Measurements from ENCODE around the gene SC5D.

Gene SC5D

DNA sequence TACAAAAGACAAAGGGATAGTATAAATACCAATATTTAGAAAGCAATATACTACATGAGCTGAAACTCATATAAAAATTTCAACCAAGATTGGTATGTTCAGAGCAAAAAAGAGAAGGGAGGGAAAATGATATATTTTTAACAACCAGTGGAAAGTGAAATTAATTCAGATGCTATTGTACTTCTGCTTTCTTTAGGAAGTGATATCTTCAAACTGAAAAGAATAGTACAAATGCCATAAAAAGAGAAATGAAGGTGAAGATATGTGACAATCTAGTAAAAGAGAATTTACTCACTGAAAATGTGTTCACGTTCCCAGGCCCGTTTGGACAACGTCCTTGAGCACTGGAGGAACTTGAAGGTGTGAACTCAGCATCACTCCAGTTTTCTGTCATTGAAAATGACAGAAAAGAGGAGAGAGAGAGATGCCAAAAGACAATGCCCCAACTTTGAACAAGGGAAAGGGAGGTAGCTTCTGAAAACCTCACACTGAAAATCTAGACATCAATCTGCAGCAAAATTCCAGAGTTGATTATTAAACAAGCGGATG, 47.5 kb downstream of the SC5D start:
- no peaks in the 10 kb centered on the region for H3K36me3 ChIP-seq (ENCODE audit: control insufficient read depth, insufficient read depth, low read length)
- no peak for DNase-seq
- no peaks in the 10 kb centered on the region for H3K9me3 ChIP-seq (ENCODE audit: control insufficient read depth, low read length)
- H3K27me3 ChIP-seq (replicated peaks; ENCODE audit: control insufficient read depth, insufficient read depth, low read length, poor library complexity, severe bottlenecking): no peaks in the 10 kb centered on the region
- peaks cover 3% of the 10 kb centered on the region for H3K4me1 ChIP-seq (ENCODE audit: control insufficient read depth, insufficient read depth, low read length, poor library complexity, severe bottlenecking)
- no peak overlapping the region for H3K27ac ChIP-seq (ENCODE audit: insufficient read depth, low read length, poor library complexity, severe bottlenecking)
- H3K4me3 ChIP-seq (ENCODE audit: insufficient read depth, low read depth, low read length, poor library complexity, severe bottlenecking): no peak overlapping the region

DNA sequence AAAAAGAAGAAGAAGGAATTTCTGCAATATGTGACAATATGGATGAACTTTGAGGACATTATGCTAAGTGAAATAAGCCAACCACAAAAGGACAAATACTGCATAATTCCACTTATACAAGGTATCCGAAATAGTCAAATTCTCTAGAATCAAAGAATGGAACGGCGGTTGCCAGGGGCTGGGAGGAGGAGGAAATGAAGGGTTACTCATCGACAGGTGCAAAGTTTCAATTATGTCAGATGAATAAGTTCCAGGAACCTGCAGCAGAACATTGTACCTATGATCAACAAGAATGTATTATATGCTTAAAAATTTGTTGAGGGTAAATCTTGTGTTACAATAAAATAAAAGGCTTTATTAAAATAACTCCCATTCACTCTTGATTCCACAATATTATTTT, 49.0 kb downstream of the SC5D start:
- Histone ChIP-seq H3K9me3 (ENCODE audit: control insufficient read depth, low read length) (no peaks in the 10 kb centered on the region), H3K4me3 (ENCODE audit: insufficient read depth, low read depth, low read length, poor library complexity, severe bottlenecking) (no peak overlapping the region), H3K27me3 (replicated peaks; ENCODE audit: control insufficient read depth, insufficient read depth, low read length, poor library complexity, severe bottlenecking) (no peaks in the 10 kb centered on the region), H3K27ac (ENCODE audit: insufficient read depth, low read length, poor library complexity, severe bottlenecking) (no peak overlapping the region), H3K36me3 (ENCODE audit: control insufficient read depth, insufficient read depth, low read length) (no peaks in the 10 kb centered on the region), H3K4me1 (ENCODE audit: control insufficient read depth, insufficient read depth, low read length, poor library complexity, severe bottlenecking) (peaks cover 3% of the 10 kb centered on the region)
- DNase-seq: no peak

DNA sequence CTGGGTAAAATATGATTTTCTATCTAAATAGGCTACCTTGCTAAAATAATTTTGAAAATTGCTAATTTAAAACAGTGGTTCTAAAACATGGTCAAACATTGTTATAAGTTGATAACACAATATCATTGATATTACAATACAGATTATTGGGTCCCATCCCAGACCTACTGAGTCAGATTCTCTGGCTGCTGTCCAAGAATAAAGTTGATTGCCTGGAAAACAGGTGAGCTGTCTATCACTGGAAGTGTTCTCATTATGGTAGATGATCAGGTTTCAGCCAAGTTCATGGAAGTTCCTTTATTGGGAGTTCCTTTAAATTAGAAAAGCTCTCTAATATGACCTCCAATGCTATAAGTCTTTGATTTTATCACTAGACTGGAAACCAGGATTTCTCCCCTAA, 52.3 kb downstream of the SC5D start:
- no peak for DNase-seq
- Histone ChIP-seq H3K4me1 (ENCODE audit: control insufficient read depth, insufficient read depth, low read length, poor library complexity, severe bottlenecking) (peaks cover 3% of the 10 kb centered on the region), H3K9me3 (ENCODE audit: control insufficient read depth, low read length) (no peaks in the 10 kb centered on the region), H3K36me3 (ENCODE audit: control insufficient read depth, insufficient read depth, low read length) (no peaks in the 10 kb centered on the region), H3K4me3 (ENCODE audit: insufficient read depth, low read depth, low read length, poor library complexity, severe bottlenecking) (no peak overlapping the region), H3K27ac (ENCODE audit: insufficient read depth, low read length, poor library complexity, severe bottlenecking) (no peak overlapping the region), H3K27me3 (replicated peaks; ENCODE audit: control insufficient read depth, insufficient read depth, low read length, poor library complexity, severe bottlenecking) (no peaks in the 10 kb centered on the region)

- Histone ChIP-seq H3K9me3 (ENCODE audit: control insufficient read depth, low read length) (no peaks in the 10 kb centered on the region), H3K36me3 (ENCODE audit: control insufficient read depth, insufficient read depth, low read length) (no peaks in the 10 kb centered on the region), H3K27ac (ENCODE audit: insufficient read depth, low read length, poor library complexity, severe bottlenecking) (no peak overlapping the region), H3K27me3 (replicated peaks; ENCODE audit: control insufficient read depth, insufficient read depth, low read length, poor library complexity, severe bottlenecking) (no peaks in the 10 kb centered on the region), H3K4me1 (ENCODE audit: control insufficient read depth, insufficient read depth, low read length, poor library complexity, severe bottlenecking) (no peaks in the 10 kb centered on the region), H3K4me3 (ENCODE audit: insufficient read depth, low read depth, low read length, poor library complexity, severe bottlenecking) (no peak overlapping the region)
- no peak for DNase-seq
Observed at GRCh38 chr11:121347094-121347493, 54.5 kb downstream of the SC5D start.

DNA sequence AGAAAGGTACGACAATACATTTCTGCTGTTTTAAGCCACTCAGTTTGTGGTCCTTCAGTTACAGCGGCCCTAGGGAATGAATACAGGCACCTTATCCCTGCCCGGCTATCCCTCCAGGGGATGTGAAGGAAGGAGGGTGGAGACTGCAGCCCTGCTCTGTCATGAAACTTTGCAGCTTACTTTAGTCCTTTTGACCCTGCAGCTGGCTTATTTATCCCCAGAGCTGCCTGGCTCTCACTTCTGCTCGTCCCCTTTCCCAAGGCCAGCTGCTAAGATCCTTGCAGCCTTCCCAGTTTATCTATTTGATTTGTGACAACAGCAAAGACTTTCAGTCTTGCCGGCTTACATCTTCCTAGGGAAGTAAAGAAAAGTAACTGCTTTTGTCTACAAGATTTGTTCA, 55.2 kb downstream of the SC5D start:
- no peak for DNase-seq
- H3K9me3 ChIP-seq (ENCODE audit: control insufficient read depth, low read length): no peaks in the 10 kb centered on the region
- H3K27ac ChIP-seq (ENCODE audit: insufficient read depth, low read length, poor library complexity, severe bottlenecking): no peak overlapping the region
- H3K4me3 ChIP-seq (ENCODE audit: insufficient read depth, low read depth, low read length, poor library complexity, severe bottlenecking): no peak overlapping the region
- H3K36me3 ChIP-seq (ENCODE audit: control insufficient read depth, insufficient read depth, low read length): no peaks in the 10 kb centered on the region
- no peaks in the 10 kb centered on the region for H3K27me3 ChIP-seq (replicated peaks; ENCODE audit: control insufficient read depth, insufficient read depth, low read length, poor library complexity, severe bottlenecking)
- no peaks in the 10 kb centered on the region for H3K4me1 ChIP-seq (ENCODE audit: control insufficient read depth, insufficient read depth, low read length, poor library complexity, severe bottlenecking)

- no peaks in the 10 kb centered on the region for H3K36me3 ChIP-seq (ENCODE audit: control insufficient read depth, insufficient read depth, low read length)
- H3K4me1 ChIP-seq (ENCODE audit: control insufficient read depth, insufficient read depth, low read length, poor library complexity, severe bottlenecking): no peaks in the 10 kb centered on the region
- no peaks in the 10 kb centered on the region for H3K9me3 ChIP-seq (ENCODE audit: control insufficient read depth, low read length)
- H3K27ac ChIP-seq (ENCODE audit: insufficient read depth, low read length, poor library complexity, severe bottlenecking): no peak overlapping the region
- H3K27me3 ChIP-seq (replicated peaks; ENCODE audit: control insufficient read depth, insufficient read depth, low read length, poor library complexity, severe bottlenecking): no peaks in the 10 kb centered on the region
- H3K4me3 ChIP-seq (ENCODE audit: insufficient read depth, low read depth, low read length, poor library complexity, severe bottlenecking): no peak overlapping the region
- DNase-seq: no peak
Observed at GRCh38 chr11:121348220-121348875, 55.8 kb downstream of the SC5D start.

- no peak overlapping the region for H3K27ac ChIP-seq (ENCODE audit: insufficient read depth, low read length, poor library complexity, severe bottlenecking)
- no peaks in the 10 kb centered on the region for H3K9me3 ChIP-seq (ENCODE audit: control insufficient read depth, low read length)
- H3K27me3 ChIP-seq (replicated peaks; ENCODE audit: control insufficient read depth, insufficient read depth, low read length, poor library complexity, severe bottlenecking): no peaks in the 10 kb centered on the region
- H3K4me1 ChIP-seq (ENCODE audit: control insufficient read depth, insufficient read depth, low read length, poor library complexity, severe bottlenecking): no peaks in the 10 kb centered on the region
- no peaks in the 10 kb centered on the region for H3K36me3 ChIP-seq (ENCODE audit: control insufficient read depth, insufficient read depth, low read length)
- no peak for DNase-seq
- no peak overlapping the region for H3K4me3 ChIP-seq (ENCODE audit: insufficient read depth, low read depth, low read length, poor library complexity, severe bottlenecking)
Observed at GRCh38 chr11:121349790-121350189, 57.2 kb downstream of the SC5D start.

DNA sequence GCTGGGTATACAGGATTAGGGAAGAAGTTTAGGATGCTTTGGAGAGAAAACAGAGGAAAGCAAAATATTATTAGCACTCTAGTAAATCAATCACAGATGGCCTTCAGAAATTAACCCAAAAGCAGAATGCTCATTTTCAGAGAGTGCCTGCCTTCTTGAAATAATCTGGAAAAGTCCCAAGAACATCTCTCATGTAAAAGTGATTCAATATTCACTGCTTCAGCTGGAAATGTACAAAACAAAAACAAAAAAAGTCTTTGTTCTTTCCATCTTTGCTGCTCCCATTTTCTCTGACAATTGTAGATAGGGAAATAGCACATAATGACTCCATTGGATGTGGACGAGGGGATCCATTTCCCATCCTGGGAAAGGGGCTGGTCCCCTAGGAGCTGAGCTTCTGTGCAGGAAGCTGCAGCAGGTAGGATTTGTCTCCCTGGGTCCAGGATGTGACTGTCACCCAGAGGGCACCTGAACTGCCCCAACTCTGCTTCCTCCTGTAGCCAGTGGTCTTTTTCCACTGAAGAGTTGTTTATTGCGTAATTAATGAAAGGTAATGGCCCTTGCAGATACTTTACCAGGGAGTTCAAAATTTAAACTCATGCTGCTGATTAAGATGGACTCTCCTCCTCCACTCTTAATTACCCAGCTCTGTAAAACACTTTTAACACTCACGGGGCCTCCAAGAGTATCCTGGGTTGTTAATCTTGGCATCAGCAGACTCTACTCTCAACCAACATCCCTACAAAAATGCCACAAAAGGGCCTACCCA, 57.9 kb downstream of the SC5D start:
- no peaks in the 10 kb centered on the region for H3K9me3 ChIP-seq (ENCODE audit: control insufficient read depth, low read length)
- no peak for DNase-seq
- H3K4me1 ChIP-seq (ENCODE audit: control insufficient read depth, insufficient read depth, low read length, poor library complexity, severe bottlenecking): no peaks in the 10 kb centered on the region
- H3K4me3 ChIP-seq (ENCODE audit: insufficient read depth, low read depth, low read length, poor library complexity, severe bottlenecking): no peak overlapping the region
- H3K36me3 ChIP-seq (ENCODE audit: control insufficient read depth, insufficient read depth, low read length): no peaks in the 10 kb centered on the region
- H3K27me3 ChIP-seq (replicated peaks; ENCODE audit: control insufficient read depth, insufficient read depth, low read length, poor library complexity, severe bottlenecking): no peaks in the 10 kb centered on the region
- no peak overlapping the region for H3K27ac ChIP-seq (ENCODE audit: insufficient read depth, low read length, poor library complexity, severe bottlenecking)

DNA sequence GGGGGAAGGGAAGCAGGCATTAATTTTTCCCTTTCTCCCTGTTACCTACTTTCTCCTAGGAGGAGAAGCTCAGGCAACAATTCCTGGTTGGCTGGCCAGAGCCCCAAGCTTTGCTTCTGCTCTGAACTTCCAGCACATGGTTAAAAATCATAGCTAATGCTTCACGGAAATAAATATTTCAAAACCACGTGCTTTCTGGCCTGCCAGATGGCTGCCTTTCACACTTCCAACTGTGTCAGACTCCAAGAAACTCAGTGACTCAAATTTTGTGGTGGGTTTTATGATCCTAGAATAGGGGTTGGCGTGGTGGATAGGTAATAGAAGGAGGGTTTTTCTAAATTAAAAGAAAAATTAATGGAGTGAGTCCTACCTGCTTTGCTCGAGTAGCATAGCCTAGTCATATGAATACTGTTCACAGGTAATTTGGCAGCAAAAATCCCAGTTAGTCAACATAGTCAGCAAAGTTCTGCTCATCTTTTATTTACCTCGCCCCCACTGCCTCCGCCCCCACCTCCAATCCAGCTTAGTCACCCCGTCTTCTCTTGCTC, 58.6 kb downstream of the SC5D start:
- Histone ChIP-seq H3K36me3 (ENCODE audit: control insufficient read depth, insufficient read depth, low read length) (no peaks in the 10 kb centered on the region), H3K4me1 (ENCODE audit: control insufficient read depth, insufficient read depth, low read length, poor library complexity, severe bottlenecking) (no peaks in the 10 kb centered on the region), H3K27me3 (replicated peaks; ENCODE audit: control insufficient read depth, insufficient read depth, low read length, poor library complexity, severe bottlenecking) (no peaks in the 10 kb centered on the region), H3K4me3 (ENCODE audit: insufficient read depth, low read depth, low read length, poor library complexity, severe bottlenecking) (no peak overlapping the region), H3K27ac (ENCODE audit: insufficient read depth, low read length, poor library complexity, severe bottlenecking) (no peak overlapping the region), H3K9me3 (ENCODE audit: control insufficient read depth, low read length) (no peaks in the 10 kb centered on the region)
- no peak for DNase-seq

GRCh38 chr11:121352251-121352891, 59.8 kb downstream of the SC5D start:
- Histone ChIP-seq H3K36me3 (ENCODE audit: control insufficient read depth, insufficient read depth, low read length) (no peaks in the 10 kb centered on the region), H3K4me3 (ENCODE audit: insufficient read depth, low read depth, low read length, poor library complexity, severe bottlenecking) (no peak overlapping the region), H3K27ac (ENCODE audit: insufficient read depth, low read length, poor library complexity, severe bottlenecking) (no peak overlapping the region), H3K4me1 (ENCODE audit: control insufficient read depth, insufficient read depth, low read length, poor library complexity, severe bottlenecking) (no peaks in the 10 kb centered on the region), H3K9me3 (ENCODE audit: control insufficient read depth, low read length) (no peaks in the 10 kb centered on the region), H3K27me3 (replicated peaks; ENCODE audit: control insufficient read depth, insufficient read depth, low read length, poor library complexity, severe bottlenecking) (no peaks in the 10 kb centered on the region)
- no peak for DNase-seq
